ENCODE results near the gene GALNT16. TPM values are rescaled to one million over a fixed set of nuclear protein-coding genes. Genes with fewer than 3 reads are reported as not detected.

The GALNT16 gene
- total RNA-seq, 1 experiment from 2014 or later, result 3.8 TPM

DNA sequence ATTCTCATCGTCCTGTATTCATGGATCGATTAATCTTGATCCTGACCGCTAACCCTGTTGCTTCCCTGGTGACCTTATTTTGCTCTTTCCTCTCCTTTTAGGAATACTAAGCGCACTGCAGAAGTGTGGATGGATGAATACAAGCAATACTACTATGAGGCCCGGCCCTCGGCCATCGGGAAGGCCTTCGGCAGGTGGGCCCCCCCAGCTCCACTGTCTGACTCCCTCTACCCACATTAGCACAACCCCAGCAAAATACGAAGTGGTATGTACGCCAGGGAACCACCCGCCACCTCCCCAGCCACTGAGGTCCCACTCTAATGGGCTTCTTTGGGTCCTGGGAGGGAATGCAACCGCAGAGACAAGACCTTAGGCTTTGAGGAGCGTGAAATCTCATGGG, 79.5 kb downstream of the GALNT16 start:
- intact Hi-C loops (cut with micrococcal nuclease; ENCODE audit: unreplicated experiment), result no loop called here
- Mint-ChIP-seq H3K27me3 (ENCODE audit: insufficient read depth, unreplicated experiment) (no peaks in the 10 kb centered on the region), H3K4me1 (ENCODE audit: low read depth, unreplicated experiment) (peaks cover 11% of the 10 kb centered on the region), H3K36me3 (ENCODE audit: insufficient read depth, unreplicated experiment) (no peaks in the 10 kb centered on the region), H3K27ac (ENCODE audit: unreplicated experiment) (no peak overlapping the region), H3K9me3 (ENCODE audit: unreplicated experiment) (no peaks in the 10 kb centered on the region), H3K4me3 (ENCODE audit: unreplicated experiment) (no peak overlapping the region)
- Histone ChIP-seq H3K4me3 (ENCODE audit: low read depth, low read length) (no peak overlapping the region), H3K27me3 (replicated peaks; ENCODE audit: control insufficient read depth, insufficient read depth, low read length) (no peaks in the 10 kb centered on the region), H3K9me3 (no peaks in the 10 kb centered on the region), H3K36me3 (ENCODE audit: control insufficient read depth, insufficient read depth, low read length) (no peaks in the 10 kb centered on the region), H3K4me1 (no peaks in the 10 kb centered on the region)
- ChIA-PET POLR2A (no interaction called here), CTCF (interaction anchor here (0.7 kb wide), 1 partner anchor 52 kb away, joined by 4 read pairs; no protein-coding TSS in a partner anchor)
- BruUV-seq (replicated peaks), result no TSS peak
- TF ChIP-seq, protein P1, sequence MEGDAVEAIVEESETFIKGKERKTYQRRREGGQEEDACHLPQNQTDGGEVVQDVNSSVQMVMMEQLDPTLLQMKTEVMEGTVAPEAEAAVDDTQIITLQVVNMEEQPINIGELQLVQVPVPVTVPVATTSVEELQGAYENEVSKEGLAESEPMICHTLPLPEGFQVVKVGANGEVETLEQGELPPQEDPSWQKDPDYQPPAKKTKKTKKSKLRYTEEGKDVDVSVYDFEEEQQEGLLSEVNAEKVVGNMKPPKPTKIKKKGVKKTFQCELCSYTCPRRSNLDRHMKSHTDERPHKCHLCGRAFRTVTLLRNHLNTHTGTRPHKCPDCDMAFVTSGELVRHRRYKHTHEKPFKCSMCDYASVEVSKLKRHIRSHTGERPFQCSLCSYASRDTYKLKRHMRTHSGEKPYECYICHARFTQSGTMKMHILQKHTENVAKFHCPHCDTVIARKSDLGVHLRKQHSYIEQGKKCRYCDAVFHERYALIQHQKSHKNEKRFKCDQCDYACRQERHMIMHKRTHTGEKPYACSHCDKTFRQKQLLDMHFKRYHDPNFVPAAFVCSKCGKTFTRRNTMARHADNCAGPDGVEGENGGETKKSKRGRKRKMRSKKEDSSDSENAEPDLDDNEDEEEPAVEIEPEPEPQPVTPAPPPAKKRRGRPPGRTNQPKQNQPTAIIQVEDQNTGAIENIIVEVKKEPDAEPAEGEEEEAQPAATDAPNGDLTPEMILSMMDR (IDR thresholded peaks at IDR 0.05; ENCODE audit: insufficient read depth in 1 of 2, low read depth in 1 of 2, low read length in 1 of 2, severe bottlenecking in 1 of 2, unreplicated experiment in 1 of 2), result no peak
- no peak for DNase-seq

DNA sequence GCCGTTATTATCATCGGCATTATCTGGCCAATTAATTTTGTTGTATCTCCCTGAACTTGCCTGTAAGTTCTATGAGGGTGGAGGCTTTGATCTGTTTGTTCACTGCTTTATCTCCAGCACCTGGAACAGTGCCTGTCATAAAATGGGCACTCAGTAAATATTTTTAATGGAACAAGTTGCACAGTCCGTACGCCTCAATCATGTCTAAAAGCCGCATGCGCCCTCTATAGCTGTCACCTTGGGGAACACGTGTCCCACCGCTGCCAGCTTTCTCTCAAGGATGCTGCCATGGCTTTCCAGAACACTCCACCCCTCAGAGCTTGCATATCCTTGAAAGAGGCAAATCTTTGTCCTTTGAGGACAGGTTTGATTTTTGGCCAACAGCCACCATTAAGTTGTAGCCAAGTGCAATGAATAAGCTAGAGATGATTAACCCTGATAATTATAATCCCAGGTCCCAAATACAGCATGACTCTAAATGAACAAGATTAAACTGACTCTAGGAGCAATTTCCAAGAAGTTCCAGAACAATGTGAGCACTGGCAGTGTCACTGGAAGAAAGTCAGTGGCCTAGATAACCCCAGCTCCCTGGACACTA, 83.1 kb downstream of the GALNT16 start:
- Mint-ChIP-seq H3K4me1 (ENCODE audit: low read depth, unreplicated experiment) (peaks cover 17% of the 10 kb centered on the region), H3K4me3 (ENCODE audit: unreplicated experiment) (no peak overlapping the region), H3K36me3 (ENCODE audit: insufficient read depth, unreplicated experiment) (no peaks in the 10 kb centered on the region), H3K27ac (ENCODE audit: unreplicated experiment) (no peak overlapping the region), H3K9me3 (ENCODE audit: unreplicated experiment) (no peaks in the 10 kb centered on the region), H3K27me3 (ENCODE audit: insufficient read depth, unreplicated experiment) (no peaks in the 10 kb centered on the region)
- no peak overlapping the region for H3K4me3 ChIP-seq (ENCODE audit: low read depth, low read length)
- no peaks in the 10 kb centered on the region for H3K9me3 ChIP-seq
- intact Hi-C loops (cut with micrococcal nuclease; ENCODE audit: unreplicated experiment), result no loop called here
- ChIA-PET POLR2A (no interaction called here), CTCF (interaction anchor here (0.6 to 1.3 kb wide), 2 partner anchors 81 to 192 kb away, joined by 3 to 4 read pairs; no protein-coding TSS in a partner anchor)
- TF ChIP-seq, protein P1 (IDR thresholded peaks at IDR 0.05; ENCODE audit: insufficient read depth in 1 of 2, low read depth in 1 of 2, low read length in 1 of 2, severe bottlenecking in 1 of 2, unreplicated experiment in 1 of 2), result no peak
- no peaks in the 10 kb centered on the region for H3K36me3 ChIP-seq (ENCODE audit: control insufficient read depth, insufficient read depth, low read length)
- no TSS peak for BruUV-seq (replicated peaks)
- DNase-seq, result no peak
- H3K4me1 ChIP-seq, result no peaks in the 10 kb centered on the region
- H3K27me3 ChIP-seq (replicated peaks; ENCODE audit: control insufficient read depth, insufficient read depth, low read length), result no peaks in the 10 kb centered on the region

DNA sequence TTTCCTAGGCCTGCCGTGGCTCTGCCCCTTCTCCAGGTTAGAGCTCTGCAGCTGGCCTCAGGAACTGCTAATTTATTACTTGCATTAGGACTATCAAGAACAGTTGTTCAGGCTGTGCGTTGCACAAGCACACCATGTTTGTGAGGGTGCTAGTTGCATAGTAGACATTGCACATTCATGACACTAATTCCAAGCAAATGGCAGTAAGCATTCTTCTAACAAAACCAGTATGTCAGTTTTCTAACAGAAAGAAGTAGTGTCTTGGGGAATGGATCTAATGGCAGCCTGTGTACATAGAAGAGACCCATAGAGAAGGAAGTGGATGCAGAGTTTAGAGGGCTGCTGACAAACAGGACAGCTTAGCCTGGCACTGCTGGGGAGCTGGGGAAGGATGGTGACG, 84.2 kb downstream of the GALNT16 start:
- no peaks in the 10 kb centered on the region for H3K9me3 ChIP-seq
- Mint-ChIP-seq H3K4me3 (ENCODE audit: unreplicated experiment) (no peak overlapping the region), H3K4me1 (ENCODE audit: low read depth, unreplicated experiment) (peaks cover 17% of the 10 kb centered on the region), H3K27ac (ENCODE audit: unreplicated experiment) (no peak overlapping the region), H3K27me3 (ENCODE audit: insufficient read depth, unreplicated experiment) (no peaks in the 10 kb centered on the region), H3K9me3 (ENCODE audit: unreplicated experiment) (no peaks in the 10 kb centered on the region), H3K36me3 (ENCODE audit: insufficient read depth, unreplicated experiment) (no peaks in the 10 kb centered on the region)
- BruUV-seq (replicated peaks), result no TSS peak
- H3K4me1 ChIP-seq, result no peaks in the 10 kb centered on the region
- no peaks in the 10 kb centered on the region for H3K36me3 ChIP-seq (ENCODE audit: control insufficient read depth, insufficient read depth, low read length)
- no peaks in the 10 kb centered on the region for H3K27me3 ChIP-seq (replicated peaks; ENCODE audit: control insufficient read depth, insufficient read depth, low read length)
- ChIA-PET POLR2A (interaction anchor here (0.6 kb wide), 1 partner anchor 16 kb away, joined by 3 read pairs; no protein-coding TSS in a partner anchor), CTCF (interaction anchor here (1.0 kb wide), 1 partner anchor 47 kb away, joined by 3 read pairs; no protein-coding TSS in a partner anchor)
- TF ChIP-seq, protein P1 (IDR thresholded peaks at IDR 0.05; ENCODE audit: insufficient read depth in 1 of 2, low read depth in 1 of 2, low read length in 1 of 2, severe bottlenecking in 1 of 2, unreplicated experiment in 1 of 2), result no peak
- no peak for DNase-seq
- H3K4me3 ChIP-seq (ENCODE audit: low read depth, low read length), result no peak overlapping the region
- intact Hi-C loops (cut with micrococcal nuclease; ENCODE audit: unreplicated experiment), result no loop called here
